GM19238 (cell line): ENCODE data around the gene GRB7.
"Not testable (repeated sequence)": the region's sequence is repeated elsewhere in the genome, so short reads cannot be mapped to it uniquely, and the experiment has no call there.

ENCODE experiments used
- DNase-seq: peaks from one replicate; pipeline ENCODE4 v3.0.0; 2011; ENCODE audit warnings: low spot score; ENCODE audit not compliant: insufficient read length

Gene GRB7

GRCh38 chr17:39737760-39738567 is at the start of gene GRB7:
TSS of gene GRB7 (plus strand) at chr17:39737938. CDS start at chr17:39742302, 4,364 bp downstream.
- no peak for DNase-seq

DNA sequence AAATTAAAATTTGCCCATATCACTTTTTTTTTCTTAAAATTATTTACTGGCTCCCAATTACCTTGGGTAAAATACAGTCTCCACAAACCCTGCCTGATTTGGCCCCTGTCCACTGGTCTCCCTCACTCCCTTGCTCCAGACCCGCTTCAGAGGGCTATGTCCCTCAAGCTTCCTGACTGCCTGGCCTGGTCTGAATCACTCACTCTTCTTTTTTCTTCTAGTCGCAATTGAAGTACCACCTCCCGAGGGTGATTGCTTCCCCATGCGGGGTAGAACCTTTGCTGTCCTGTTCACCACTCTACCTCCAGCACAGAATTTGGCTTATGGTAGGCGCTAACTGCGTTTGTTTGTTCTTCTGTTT is 49.3 kb upstream of the GRB7 start:
- DNase-seq: no peak

- DNase-seq: no peak
Observed at GRCh38 chr17:39688945-39689344, 48.8 kb upstream of the GRB7 start.

DNA sequence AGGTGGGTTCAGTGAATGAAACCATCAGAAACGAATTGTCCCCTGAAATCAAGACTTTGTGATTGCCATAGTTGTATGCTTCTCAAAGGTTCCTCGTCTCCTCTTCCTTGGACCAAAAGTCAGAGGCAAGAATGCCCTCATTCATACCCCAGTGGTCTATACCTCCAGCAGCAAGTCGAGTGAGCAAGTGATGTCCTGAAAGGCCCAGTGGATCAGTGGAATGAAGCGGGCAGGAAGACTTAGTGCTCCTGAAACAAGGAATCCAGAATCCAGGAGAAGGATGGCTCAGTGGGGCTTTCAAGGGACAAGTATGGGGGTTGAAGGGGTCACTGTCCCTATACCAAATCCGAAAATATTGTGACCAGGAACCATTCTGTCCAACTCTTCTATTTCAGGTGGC is 43.1 kb upstream of the GRB7 start:
- no peak for DNase-seq

GRCh38 chr17:39695089-39695474 is 42.7 kb upstream of the GRB7 start:
- DNase-seq: no peak

DNA sequence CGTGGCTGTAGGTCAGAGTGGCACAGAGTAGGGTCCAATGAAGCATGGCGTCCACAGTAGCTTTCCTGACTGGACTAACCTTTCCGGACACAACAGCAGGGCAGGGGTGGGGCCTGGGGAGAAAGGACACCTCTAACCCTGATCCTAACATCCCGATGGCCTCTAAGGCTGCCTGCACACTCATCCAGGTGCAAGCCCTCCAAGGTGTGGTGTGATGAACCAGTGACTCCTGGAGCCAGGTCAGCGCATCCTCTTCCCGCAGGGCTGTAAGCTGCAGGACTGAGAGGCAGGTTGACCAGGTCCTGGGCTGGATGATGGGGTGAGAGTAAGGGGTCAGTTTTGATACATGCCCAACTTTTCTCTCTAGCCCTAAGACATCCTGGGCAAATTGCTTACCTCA is 41.0 kb upstream of the GRB7 start:
- DNase-seq: no peak

GRCh38 chr17:39697961-39698360 is 39.8 kb upstream of the GRB7 start:
- no peak for DNase-seq

DNA sequence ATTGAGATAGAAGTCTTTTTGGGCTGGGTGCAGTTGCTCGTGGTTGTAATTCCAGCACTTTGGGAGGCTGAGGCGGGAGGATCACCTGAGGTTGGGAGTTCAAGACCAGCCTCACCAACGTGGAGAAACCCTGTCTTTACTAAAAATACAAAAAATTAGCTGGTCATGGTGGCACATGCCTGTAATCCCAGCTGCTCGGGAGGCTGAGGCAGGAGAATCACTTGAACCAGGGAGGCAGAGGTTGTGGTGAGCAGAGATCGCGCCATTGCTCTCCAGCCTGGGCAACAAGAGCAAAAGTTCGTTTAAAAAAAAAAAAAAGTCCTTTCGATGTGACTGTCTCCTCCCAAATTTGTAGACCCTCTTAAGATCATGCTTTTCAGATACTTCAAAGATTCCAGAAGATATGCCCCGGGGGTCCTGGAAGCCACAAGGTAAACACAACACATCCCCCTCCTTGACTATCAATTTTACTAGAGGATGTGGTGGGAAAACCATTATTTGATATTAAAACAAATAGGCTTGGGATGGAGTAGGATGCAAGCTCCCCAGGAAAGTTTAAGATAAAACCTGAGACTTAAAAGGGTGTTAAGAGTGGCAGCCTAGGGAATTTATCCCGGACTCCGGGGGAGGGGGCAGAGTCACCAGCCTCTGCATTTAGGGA is 38.5 kb upstream of the GRB7 start:
- not testable (repeated sequence) for DNase-seq

- DNase-seq: no peak
Observed at GRCh38 chr17:39699818-39700147, 38.0 kb upstream of the GRB7 start, which contains the start of gene ERBB2. TSS of gene ERBB2 (plus strand) at chr17:39700064. CDS start at chr17:39700239, 175 bp downstream.

- no peak for DNase-seq
Observed at GRCh38 chr17:39700148-39700987, 37.4 kb upstream of the GRB7 start.

DNA sequence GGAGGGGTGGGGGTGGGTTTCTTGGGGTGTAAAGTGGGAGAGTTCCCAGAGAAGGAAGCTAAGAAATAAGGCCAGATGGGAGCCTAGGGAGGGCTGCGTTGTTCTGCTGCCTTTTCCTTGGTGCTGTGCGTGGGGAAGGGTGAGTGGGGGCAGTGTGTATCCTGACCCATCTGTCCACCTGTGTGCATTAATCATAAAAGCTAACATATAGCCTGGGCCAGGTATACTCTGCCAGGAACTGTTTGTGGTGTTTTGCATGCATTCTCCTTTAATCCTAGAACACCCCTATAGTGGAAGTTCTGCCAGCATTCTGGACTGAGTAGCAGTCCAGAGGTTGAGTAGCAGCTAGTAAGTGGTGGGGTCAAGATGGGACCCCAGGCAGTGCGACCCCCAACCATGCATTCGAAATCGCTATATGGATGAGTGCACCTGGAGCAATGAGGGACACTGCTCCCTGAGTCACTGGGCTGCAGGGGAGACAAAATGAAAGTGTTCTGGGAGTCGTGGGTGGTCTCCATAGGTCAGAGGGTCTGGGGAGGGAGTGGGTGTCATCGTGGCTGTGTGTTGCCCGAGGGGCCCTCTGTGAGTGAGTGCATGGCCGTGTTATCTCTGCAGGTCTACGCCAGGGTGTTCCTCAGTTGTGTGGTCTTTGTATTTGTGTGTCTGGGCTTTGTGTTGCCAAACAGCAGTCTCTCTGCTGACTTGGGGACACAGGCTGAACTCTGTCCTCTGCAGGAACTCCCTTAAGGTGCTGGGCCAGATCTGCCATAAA is 36.5 kb upstream of the GRB7 start:
- no peak for DNase-seq

- DNase-seq: no peak
Observed at GRCh38 chr17:39701784-39702422, 35.8 kb upstream of the GRB7 start.

DNA sequence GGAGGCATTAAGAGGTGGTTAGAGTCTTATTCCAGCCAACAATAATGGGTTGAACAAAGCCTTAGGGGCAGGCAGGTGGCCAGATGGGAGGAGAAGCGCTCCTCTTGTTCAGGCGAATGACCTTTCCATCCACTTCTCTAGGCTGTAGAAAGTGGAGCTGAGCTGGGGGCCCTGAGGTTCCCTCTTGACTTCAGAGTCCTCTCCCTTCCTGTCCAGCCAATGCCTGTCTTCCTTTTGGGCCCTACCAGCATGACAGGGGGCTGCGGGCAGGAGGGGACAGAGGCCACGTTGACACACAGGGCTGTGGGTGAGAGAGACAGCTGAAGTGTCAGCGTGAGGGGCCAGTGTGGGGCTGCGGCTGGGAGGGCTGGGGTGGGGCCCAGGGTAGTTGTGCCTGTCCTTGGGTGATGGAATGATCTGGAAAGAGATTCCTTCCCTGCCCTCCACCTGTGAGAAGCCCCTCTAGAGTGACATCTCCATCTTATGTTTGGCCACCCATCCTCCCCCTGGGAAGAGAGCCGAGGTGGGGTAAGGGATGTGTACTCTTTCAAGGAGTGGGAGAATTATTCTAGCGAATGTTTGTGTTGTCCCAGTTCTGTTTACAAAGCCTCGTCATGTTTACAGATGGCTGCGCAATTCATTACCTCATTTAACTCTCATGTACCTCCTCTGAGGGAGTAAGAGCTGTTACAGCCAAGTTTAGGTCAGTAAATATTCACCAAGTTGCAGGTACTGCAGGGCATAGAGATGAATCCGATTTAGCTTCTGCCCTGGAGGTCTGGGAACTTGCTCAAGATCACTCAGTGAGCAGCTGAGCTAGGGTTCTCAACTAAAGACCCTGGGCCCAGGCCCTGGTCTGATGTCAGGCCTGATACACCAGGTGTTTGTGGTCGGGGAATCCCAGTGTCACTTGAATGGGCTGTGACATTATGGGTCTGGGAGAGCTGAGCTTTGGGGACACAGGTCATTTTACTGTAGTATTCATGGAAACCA is 34.5 kb upstream of the GRB7 start:
- DNase-seq: peak; percentile 47

- DNase-seq: no peak
Observed at GRCh38 chr17:39703913-39704312, 33.8 kb upstream of the GRB7 start.

- DNase-seq: no peak
Observed at GRCh38 chr17:39704821-39705551, 32.8 kb upstream of the GRB7 start.

DNA sequence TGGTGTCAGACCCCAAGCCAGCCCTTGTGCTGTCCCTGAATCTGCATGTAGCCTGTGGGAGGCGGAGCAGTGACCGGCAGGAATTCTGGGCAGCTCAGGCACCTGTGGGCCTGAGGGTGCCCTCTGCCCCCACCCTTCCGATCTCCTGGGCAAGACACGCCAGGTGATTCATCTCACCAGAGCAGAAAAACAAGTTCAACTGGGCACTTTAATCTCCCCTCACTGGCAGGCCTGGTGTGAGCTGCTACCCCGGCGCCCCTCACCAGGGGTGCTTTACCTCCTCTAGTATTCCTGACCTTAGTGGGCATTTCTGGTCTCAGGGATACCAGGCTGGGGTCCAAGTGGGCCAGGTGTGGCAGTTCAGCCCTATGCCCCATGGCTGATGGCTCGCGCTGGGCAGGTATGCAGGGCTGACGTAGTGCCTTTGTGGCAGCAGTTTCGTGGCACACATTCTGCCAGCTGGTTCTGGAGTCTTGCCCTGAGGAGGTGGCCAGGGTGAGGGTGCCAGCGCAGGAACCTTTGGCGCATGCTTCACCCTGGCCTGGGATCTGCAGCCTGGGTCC is 31.9 kb upstream of the GRB7 start:
- no peak for DNase-seq

- DNase-seq: no peak
Observed at GRCh38 chr17:39706383-39706782, 31.4 kb upstream of the GRB7 start.

GRCh38 chr17:39706921-39707337 is 30.8 kb upstream of the GRB7 start:
- DNase-seq: no peak
